ENCODE results near the gene CPNE4.

The CPNE4 gene

DNA sequence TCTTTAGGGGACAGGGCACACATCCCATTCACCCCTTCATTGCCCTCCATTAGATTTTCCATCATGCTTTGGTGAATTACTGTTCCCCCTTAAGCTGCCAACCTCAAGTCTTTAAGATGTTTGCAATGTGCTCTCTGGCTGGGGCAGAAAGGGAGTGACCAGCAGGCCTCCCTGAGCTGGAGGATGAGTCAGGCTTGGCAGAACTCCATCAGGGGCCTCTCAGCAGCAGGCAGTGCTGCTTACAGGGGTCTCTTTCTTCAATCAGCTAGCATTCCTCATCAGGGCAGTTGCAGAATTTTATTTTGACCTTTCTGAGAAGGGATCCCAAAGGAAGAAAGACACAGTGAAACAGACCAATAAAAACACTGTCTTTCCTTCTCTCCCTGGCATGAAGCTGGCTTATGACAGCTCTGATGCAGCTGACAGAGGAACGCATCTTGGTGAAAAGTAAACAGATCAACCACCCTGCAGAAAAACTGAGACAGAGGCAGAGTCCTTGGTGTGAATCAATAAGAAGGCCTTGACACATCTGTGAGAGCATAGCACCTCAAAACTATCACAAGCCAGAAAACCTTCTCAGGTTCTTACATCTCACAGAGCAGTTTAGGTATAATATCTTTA is 443.3 kb downstream of the CPNE4 start:
- peak; percentile 82 for DNase-seq (ENCODE audit: low read depth, low spot score)
- no peak overlapping the region for H3K4me3 ChIP-seq (ENCODE audit: low read depth, low read length)
- TF ChIP-seq, protein P1, sequence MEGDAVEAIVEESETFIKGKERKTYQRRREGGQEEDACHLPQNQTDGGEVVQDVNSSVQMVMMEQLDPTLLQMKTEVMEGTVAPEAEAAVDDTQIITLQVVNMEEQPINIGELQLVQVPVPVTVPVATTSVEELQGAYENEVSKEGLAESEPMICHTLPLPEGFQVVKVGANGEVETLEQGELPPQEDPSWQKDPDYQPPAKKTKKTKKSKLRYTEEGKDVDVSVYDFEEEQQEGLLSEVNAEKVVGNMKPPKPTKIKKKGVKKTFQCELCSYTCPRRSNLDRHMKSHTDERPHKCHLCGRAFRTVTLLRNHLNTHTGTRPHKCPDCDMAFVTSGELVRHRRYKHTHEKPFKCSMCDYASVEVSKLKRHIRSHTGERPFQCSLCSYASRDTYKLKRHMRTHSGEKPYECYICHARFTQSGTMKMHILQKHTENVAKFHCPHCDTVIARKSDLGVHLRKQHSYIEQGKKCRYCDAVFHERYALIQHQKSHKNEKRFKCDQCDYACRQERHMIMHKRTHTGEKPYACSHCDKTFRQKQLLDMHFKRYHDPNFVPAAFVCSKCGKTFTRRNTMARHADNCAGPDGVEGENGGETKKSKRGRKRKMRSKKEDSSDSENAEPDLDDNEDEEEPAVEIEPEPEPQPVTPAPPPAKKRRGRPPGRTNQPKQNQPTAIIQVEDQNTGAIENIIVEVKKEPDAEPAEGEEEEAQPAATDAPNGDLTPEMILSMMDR (IDR thresholded peaks at IDR 0.05; ENCODE audit: low read depth, low read length), result no peak
- in situ Hi-C loops (cut with HindIII; ENCODE audit: low sequenced_read_pairs), result no loop called here

DNA sequence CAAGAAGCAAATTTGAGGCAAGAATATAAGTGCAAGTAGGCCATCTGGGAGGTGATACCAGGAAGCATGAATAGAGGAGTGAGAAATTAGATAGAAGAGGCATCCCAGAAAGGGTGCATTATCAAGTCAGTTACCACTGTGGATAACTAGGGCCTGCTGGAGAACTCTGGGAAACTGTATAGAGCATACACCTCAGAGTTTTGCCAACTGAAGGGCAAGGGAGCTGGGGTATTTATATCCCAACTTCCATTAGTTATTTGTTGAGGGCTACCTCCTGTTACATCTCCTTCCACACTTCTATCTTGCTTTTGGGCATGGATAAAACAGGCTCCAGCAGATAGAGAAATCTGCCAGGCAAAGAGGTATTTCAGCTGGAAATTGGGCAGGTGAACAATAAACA is 448.5 kb downstream of the CPNE4 start:
- DNase-seq (ENCODE audit: low read depth, low spot score), result no peak

DNA sequence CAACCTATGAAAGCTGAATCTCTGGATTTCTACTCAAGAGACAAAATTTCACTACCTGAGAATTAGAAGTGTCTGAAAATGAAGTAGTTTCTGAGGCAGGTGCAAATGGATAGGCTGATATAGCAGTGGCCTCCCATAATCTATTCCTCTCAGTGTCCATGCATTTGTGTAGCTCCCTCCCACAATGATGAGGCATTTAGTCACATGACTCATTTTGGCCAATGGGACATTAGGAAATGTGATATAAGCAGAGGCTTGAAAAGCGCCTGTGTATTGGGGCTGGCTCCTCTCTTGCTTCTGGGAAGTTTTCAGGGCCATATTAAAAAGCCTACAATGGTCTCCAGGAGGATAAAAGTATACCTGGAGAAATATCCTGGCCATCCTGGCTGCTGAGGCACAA is 452.4 kb downstream of the CPNE4 start:
- H3K4me3 ChIP-seq (ENCODE audit: low read depth, low read length), result no peak overlapping the region
- in situ Hi-C loops (cut with HindIII; ENCODE audit: low sequenced_read_pairs), result no loop called here
- TF ChIP-seq, protein P1 (IDR thresholded peaks at IDR 0.05; ENCODE audit: low read depth, low read length), result no peak
- DNase-seq (ENCODE audit: low read depth, low spot score), result no peak

More for the DNA sequence above, 448.5 kb downstream of the CPNE4 start:
- in situ Hi-C loops (cut with HindIII; ENCODE audit: low sequenced_read_pairs), result no loop called here
- TF ChIP-seq, protein P1 (IDR thresholded peaks at IDR 0.05; ENCODE audit: low read depth, low read length), result no peak
- H3K4me3 ChIP-seq (ENCODE audit: low read depth, low read length), result no peak overlapping the region

DNA sequence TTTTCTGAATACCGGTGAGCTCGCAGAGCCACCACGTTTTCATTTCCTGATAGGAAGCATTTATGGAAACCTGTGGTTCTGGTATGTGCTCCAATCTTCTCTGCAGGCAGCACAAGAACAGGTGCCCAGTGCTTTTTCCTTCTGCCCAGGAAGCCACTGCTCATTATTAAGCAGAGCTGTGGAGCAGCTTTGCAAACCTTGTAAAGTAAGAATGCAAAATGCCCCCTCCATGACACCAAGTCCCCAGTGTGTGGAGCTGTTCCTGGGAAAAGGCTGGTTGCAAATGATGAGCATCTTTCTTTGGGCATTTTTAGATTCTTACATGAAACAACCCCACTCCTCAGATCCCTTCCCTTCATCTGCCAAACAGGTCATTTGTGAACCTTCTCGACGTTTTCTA is 466.4 kb downstream of the CPNE4 start:
- H3K4me3 ChIP-seq (ENCODE audit: low read depth, low read length), result no peak overlapping the region
- TF ChIP-seq, protein P1 (IDR thresholded peaks at IDR 0.05; ENCODE audit: low read depth, low read length), result no peak
- no peak for DNase-seq (ENCODE audit: low read depth, low spot score)
- in situ Hi-C loops (cut with HindIII; ENCODE audit: low sequenced_read_pairs), result no loop called here

DNA sequence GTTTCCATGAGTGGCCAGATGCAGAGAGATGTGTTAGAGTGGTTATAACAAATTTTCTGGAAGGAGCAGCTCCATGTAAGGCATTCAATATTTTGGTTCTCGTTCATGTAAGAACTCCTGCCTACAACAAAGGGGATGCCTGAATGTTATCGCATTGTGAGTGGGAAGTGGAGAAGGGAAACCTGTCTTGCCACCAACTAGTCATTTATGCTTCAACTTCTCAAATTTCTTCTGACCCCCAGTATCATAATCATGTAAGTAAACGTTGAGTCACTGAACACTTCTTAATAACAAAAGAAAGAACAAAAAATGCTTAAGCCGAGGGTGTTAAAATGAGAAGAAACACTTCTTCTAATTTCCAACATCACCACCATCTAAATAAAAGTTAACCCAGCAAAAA is 470.0 kb downstream of the CPNE4 start:
- TF ChIP-seq, protein P1 (IDR thresholded peaks at IDR 0.05; ENCODE audit: low read depth, low read length), result no peak
- no peak for DNase-seq (ENCODE audit: low read depth, low spot score)
- in situ Hi-C loops (cut with HindIII; ENCODE audit: low sequenced_read_pairs), result no loop called here
- H3K4me3 ChIP-seq (ENCODE audit: low read depth, low read length), result no peak overlapping the region

DNA sequence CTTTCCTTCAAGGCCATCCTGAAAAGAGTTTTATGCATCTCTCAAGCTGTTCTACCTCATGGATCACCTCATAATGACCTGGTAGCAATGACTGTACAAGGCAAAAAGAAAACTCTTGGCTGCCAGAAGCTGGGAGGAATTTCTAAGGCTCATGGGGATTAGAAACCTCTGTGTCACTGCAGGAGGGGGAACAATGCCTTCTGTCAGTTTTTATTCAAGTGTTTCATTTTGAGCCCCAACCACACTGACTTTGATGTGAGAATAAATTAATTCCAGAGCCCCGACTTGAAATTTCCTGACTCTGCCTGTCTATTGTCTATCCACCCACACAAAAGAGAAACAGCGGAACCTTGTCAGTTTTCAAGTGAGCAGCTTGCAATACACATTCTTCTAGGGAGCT is 473.3 kb downstream of the CPNE4 start:
- in situ Hi-C loops (cut with HindIII; ENCODE audit: low sequenced_read_pairs), result no loop called here
- DNase-seq (ENCODE audit: low read depth, low spot score), result peak; percentile 27
- TF ChIP-seq, protein P1 (IDR thresholded peaks at IDR 0.05; ENCODE audit: low read depth, low read length), result no peak
- H3K4me3 ChIP-seq (ENCODE audit: low read depth, low read length), result no peak overlapping the region

Measured in astrocyte of the spinal cord (primary cell).